ENCODE data around the gene MLEC. TPM values are rescaled to one million over a fixed set of nuclear protein-coding genes. Genes with fewer than 3 reads are reported as not detected.

The MLEC gene
- total and polyA plus RNA-seq, 2 experiments from 2014 or later = 122 to 215 TPM

DNA sequence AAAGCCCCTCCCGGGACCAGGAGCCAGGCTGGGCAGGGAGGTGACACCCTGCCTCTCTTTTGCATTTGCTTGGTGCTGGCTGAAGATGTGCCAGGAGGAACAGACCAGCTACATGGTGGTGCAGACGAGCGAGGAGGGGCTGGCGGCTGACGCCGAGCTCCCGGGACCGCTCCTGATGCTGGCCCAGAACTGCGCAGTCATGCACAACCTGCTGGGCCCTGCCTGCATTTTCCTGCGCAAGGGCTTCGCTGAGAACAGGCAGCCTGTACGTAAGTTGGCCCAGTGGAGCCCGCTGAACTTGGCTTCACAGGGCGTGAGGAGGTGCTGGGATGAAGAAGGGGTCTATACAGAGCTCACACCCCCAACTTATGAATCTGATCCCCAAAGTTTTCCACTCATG lies 30.9 kb upstream of the MLEC start:
- no peak overlapping the region for H3K4me3 ChIP-seq
- no peak for TF ChIP-seq CTCF (IDR thresholded peaks at IDR 0.05; ENCODE audit: low read depth, low read length)

DNA sequence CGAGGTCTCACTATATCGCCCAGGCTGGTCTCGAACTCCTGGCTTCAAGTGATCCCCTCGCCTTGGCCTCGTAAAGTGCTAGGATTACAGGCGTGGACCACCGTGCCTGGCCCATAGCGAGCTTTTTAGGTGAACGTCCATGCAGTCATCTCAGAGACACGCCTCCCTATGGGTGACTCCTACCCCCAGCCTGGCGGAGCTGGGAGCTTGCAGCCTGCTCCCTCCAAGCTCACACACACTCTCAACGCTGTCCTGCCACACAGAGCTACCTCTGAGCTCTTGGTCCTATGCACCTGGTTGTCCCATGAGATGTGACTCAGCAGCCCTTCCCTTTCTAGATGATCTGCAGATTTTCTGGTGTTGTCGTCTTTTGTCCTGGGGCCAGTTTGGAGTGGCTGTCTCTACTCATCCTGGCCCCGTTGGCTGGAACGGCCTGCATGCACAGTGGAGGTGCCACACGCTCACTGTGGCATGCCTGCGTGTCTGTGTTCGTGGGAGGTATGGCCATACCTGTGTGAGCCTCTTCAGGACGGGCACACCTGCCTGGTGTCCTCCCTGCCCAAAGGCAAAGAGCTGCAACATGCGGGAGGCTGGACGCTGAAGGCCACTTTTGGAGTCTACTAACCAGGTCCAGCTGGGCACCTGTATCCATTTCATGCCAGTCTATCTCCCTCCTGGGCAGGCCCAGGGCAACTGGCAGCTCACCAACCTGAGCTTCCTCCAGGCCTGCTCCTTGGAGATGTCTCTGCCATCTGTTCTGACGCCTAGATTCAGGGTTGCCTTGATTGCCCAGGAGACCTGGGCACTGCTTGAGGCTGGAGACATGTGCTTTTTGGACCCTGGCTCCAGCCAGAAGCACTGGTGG lies 28.4 kb upstream of the MLEC start:
- peaks cover 7% of the 10 kb centered on the region for H3K4me1 ChIP-seq (ENCODE audit: low read depth)
- no peaks in the 10 kb centered on the region for H3K36me3 ChIP-seq
- no peaks in the 10 kb centered on the region for H3K9me3 ChIP-seq (ENCODE audit: low read depth)
- TF ChIP-seq CTCF (IDR thresholded peaks at IDR 0.05; ENCODE audit: low read depth, low read length) = no peak
- no peaks in the 10 kb centered on the region for H3K27me3 ChIP-seq
- DNase-seq (ENCODE audit: low read depth in 1 of 2, low spot score in 1 of 2) = no peak
- H3K4me3 ChIP-seq = no peak overlapping the region
- H3K27ac ChIP-seq = no peak overlapping the region

More for the DNA sequence above, 30.9 kb upstream of the MLEC start:
- H3K27me3 ChIP-seq = no peaks in the 10 kb centered on the region
- H3K4me1 ChIP-seq (ENCODE audit: low read depth) = peaks cover 7% of the 10 kb centered on the region
- H3K9me3 ChIP-seq (ENCODE audit: low read depth) = no peaks in the 10 kb centered on the region
- H3K36me3 ChIP-seq = no peaks in the 10 kb centered on the region
- H3K27ac ChIP-seq = no peak overlapping the region
- DNase-seq (ENCODE audit: low read depth in 1 of 2, low spot score in 1 of 2) = no peak

GRCh38 chr12:120659151-120659525 lies 27.8 kb upstream of the MLEC start:
- no peak for TF ChIP-seq CTCF (IDR thresholded peaks at IDR 0.05; ENCODE audit: low read depth, low read length)
- Histone ChIP-seq H3K36me3 (no peaks in the 10 kb centered on the region), H3K27me3 (no peaks in the 10 kb centered on the region), H3K27ac (no peak overlapping the region), H3K9me3 (ENCODE audit: low read depth) (no peaks in the 10 kb centered on the region), H3K4me3 (no peak overlapping the region), H3K4me1 (ENCODE audit: low read depth) (peaks cover 7% of the 10 kb centered on the region)
- no peak for DNase-seq (ENCODE audit: low read depth in 1 of 2, low spot score in 1 of 2)

DNA sequence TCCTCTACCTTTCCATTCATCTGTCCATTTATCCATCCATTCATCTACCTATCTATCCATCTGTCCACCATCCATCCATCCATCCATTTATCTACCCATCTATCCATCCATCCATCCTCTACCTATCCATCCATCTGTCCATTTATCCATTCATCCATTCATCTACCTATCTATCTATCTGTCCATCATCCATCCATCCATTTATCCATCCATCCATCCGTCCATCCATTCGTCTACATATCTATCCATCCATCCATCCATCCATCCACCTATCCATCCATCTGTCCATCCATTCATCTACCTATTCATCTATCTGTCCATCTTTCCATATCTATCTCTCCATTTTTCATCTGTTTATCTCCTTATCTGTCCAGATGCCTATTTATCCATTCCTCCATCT lies 25.5 kb upstream of the MLEC start:
- Histone ChIP-seq H3K4me3 (no peak overlapping the region), H3K4me1 (ENCODE audit: low read depth) (no peaks in the 10 kb centered on the region), H3K36me3 (no peaks in the 10 kb centered on the region), H3K27me3 (no peaks in the 10 kb centered on the region), H3K27ac (no peak overlapping the region), H3K9me3 (ENCODE audit: low read depth) (no peaks in the 10 kb centered on the region)
- DNase-seq (ENCODE audit: low read depth in 1 of 2, low spot score in 1 of 2) = no peak
- no peak for TF ChIP-seq CTCF (IDR thresholded peaks at IDR 0.05; ENCODE audit: low read depth, low read length)

DNA sequence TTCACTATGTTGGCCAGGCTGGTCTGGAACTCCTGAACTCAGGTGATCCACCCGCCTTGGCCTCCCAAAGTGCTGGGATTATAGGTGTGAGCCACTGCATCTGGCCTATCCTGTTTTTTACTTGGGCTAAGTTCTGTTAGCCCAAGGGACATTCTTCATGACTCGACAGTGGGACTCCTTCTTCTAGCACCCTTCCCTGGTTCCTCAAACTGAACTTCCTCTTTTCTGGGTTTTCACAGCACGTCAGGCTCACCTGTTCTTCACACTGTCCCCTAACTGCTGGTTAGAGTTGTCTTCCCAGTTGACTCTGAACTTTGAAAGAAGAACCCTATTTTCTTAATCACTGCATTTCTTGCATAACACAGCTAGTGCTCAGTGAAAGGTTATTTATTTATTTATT lies 24.1 kb upstream of the MLEC start:
- H3K4me1 ChIP-seq (ENCODE audit: low read depth) = no peaks in the 10 kb centered on the region
- DNase-seq (ENCODE audit: low read depth in 1 of 2, low spot score in 1 of 2) = no peak
- no peaks in the 10 kb centered on the region for H3K27me3 ChIP-seq
- H3K36me3 ChIP-seq = no peaks in the 10 kb centered on the region
- no peak for TF ChIP-seq CTCF (IDR thresholded peaks at IDR 0.05; ENCODE audit: low read depth, low read length)
- no peaks in the 10 kb centered on the region for H3K9me3 ChIP-seq (ENCODE audit: low read depth)
- H3K27ac ChIP-seq = no peak overlapping the region
- H3K4me3 ChIP-seq = no peak overlapping the region
